Heart right ventricle (tissue), 16 donors: ENCODE results near the gene ABHD15. TPM values are rescaled to one million over a fixed set of nuclear protein-coding genes. Genes with fewer than 3 reads are reported as not detected.

ENCODE experiments used
- ATAC-seq, 8 donors: fragments of 200-7000 bp; cut with Tn5 transposase; one replicate each; pipeline ENCODE4 v1.9.1; 2020; ENCODE audit warnings: mild to moderate bottlenecking in 8 of 8, moderate library complexity in 8 of 8, moderate number of reproducible peaks in 1 of 8
- DNase-seq, 2 donors: peaks; one replicate each; pipeline ENCODE4 v3.0.0-alpha.2; 2020
- H3K27ac ChIP-seq, 10 donors: fragments of 200-600 bp; sonication (generic) in 2 of 10; one replicate each; pipeline versions ENCODE4 v1.5.0 to v1.8.0; 2020 to 2022; ENCODE audit warnings: mild to moderate bottlenecking in 3 of 10
- H3K27me3 ChIP-seq, 7 donors: fragments of 200-600 bp; one replicate each; pipeline ENCODE4 v1.8.0; 2021 to 2022; ENCODE audit warnings: mild to moderate bottlenecking in 2 of 7
- H3K36me3 ChIP-seq, 9 donors: fragments of 200-600 bp; sonication (generic) in 1 of 9; one replicate each; pipeline versions ENCODE4 v1.5.0 to v1.8.0; 2020 to 2022; ENCODE audit warnings: mild to moderate bottlenecking in 2 of 9
- H3K4me1 ChIP-seq, 9 donors: fragments of 200-600 bp; sonication (generic) in 1 of 9; one replicate each; pipeline versions ENCODE4 v1.5.0 to v1.8.0; 2020 to 2022; ENCODE audit warnings: mild to moderate bottlenecking in 4 of 9
- H3K4me3 ChIP-seq, 10 donors: fragments of 200-600 bp; sonication (generic) in 2 of 10; one replicate each; pipeline versions ENCODE4 v1.5.0 to v1.8.0; 2020 to 2022; ENCODE audit warnings: mild to moderate bottlenecking in 7 of 10, moderate library complexity in 2 of 10
- H3K9me3 ChIP-seq, 11 donors: fragments of 200-600 bp in 10 of 11; sonication (generic) in 2 of 11; one replicate each; pipeline versions ENCODE4 v1.5.0 to v1.8.0; 2013 to 2022; ENCODE audit warnings: mild to moderate bottlenecking in 2 of 11, control low read depth in 1 of 11, moderate library complexity in 1 of 11
- WGBS, 2 donors: extraction: QIAGEN DNeasy Blood & Tissue Kit; methylation state at CpG; one replicate each; pipeline ENCODE4 v1.1.7; 2013; ENCODE audit warnings: inconsistent platforms in 1 of 2; 5-methylcytosine and 5-hydroxymethylcytosine counted together
- intact Hi-C, 10 donors: fragments of 100-400 bp; cut with DNase I; formaldehyde crosslinking; loops; one replicate each; pipeline versions ENCODE4 v1.11.1 to v1.14.2; 2022
- polyA plus RNA-seq, 2 donors: library from polyadenylated mRNA; stranded (reverse); fragments of 200-250 nt; gene quantifications; one replicate each; pipeline ENCODE4 v1.2.3, GENCODE V29; 2013
- total RNA-seq, 10 donors: library from RNA; stranded (reverse); fragmentation: NEBNext Ultra II Directional in 3 of 10; extraction: Animal tissue kit (Norgen Biotek cat#: 25700) in 3 of 10; gene quantifications; one replicate each; pipeline versions ENCODE4 v1.2.1 to v1.2.4, GENCODE V29; 2021 to 2023
- TF ChIP-seq, protein P1 (sequence below), 9 donors: fragments of 200-600 bp; sonication (generic) in 2 of 9; IDR thresholded peaks; one replicate each; pipeline versions ENCODE4 v1.5.0 to v1.8.0; 2021 to 2022; ENCODE audit warnings: antibody characterized with exemption in 9 of 9, mild to moderate bottlenecking in 5 of 9, moderate library complexity in 1 of 9
- donor health status: Arrhythmogenic right ventricular cardiomyopathy.
- donor health status: ischemic (EF 13 %, LVEDD 7.1; RV severe dilation, severe dysfunction).
- donor health status: healthy with polysubstance abuse.
- donor health status: DM: no; HTN: yes; CAD: no.
- donor health status: DM: no; HTN: no; CAD: no.
- donor health status: ischemic (EF 25% LVEDD 6.9; RV normal size, moderate dysfunction).
- donor health status: ischemic (EF 25% LVEDD 5.7; RV mildly dilated, moderate dysfunction).
- donor health status: healthy.
- donor health status: DM: yes; HTN: yes; CAD: no.
- donor health status: Ischemic cardiomyopathy.
- donor health status: ischemic (EF 35%, LVEDD 5.7; RV mildly dilated, moderate dysfunction).
- donor health status: nonischemic (EF 11% LVEDD 7.7; RV severe dilation, severe dysfunction).
- donor health status: DM: yes; HTN: yes; CAD: no.
- donor health status: PGD.
- donor health status: ischemic (EF 29% LVEDD 5.4; RV normal size, mild dysfunction).
- donor health status: nonischemic (EF 23%, LVEDD 6.1; RV moderate dilation, normal function).

Gene ABHD15
- total and polyA plus RNA-seq, 12 donors = 3.5 to 9.0 (median 5.6) TPM

DNA sequence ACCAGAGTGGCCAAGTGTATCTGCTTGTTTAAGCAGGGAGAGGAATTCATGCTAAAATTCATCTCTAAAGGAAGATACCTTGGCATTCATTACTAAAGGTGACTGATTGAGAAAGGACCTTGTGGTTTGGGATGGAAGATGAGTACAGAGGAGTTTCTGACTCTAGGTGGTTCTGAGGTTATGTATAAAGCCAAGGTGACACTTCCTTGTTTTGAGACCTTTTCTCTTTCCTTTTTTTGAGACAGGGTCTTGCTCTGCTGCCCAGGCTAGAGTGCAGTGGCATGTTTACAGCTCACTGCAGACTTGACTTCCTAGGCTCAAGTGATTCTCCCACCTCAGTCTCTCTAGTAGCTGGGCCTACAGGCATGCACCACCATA lies 9.1 kb downstream of the ABHD15 start:
- DNase-seq = no peak
- H3K36me3 ChIP-seq = peaks cover 0 to 9% (median 0%) of the 10 kb centered on the region in 9 donors
- no peak overlapping the region for H3K4me3 ChIP-seq

DNA sequence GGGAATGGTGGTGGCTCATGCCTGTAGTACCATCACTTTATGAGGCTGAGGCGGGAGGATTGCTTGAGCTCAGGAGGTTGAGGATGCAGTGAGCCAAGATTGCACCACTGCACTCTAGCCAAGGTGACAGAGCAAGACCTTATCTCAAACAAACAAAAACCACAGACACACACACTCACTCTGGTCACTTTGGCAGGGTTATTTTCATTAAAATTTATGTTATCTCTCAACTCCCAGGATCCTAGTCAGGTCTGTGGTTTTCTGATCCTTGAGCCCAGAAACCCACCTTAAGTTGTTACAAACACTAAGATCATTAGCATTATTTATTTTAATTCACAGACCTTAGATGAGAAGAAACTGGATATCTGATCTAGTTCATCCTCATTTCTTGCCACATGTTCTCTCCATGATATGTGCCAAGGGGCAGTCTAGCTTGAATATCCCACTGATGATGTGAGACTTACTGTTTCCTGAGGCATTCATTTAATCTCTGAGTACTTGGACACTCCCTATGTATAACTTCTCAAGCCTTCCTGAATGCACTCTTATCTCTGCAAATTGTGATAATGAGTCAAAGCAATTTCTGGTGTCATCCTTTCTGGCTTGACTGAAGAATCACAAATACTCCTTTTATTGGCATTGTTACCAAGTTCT lies 9.6 kb downstream of the ABHD15 start:
- Histone ChIP-seq H3K36me3 (peaks cover 0 to 4% (median 0%) of the 10 kb centered on the region in 9 donors), H3K9me3 (no peaks in the 10 kb centered on the region), H3K4me3 (no peak overlapping the region), H3K27ac (no peak overlapping the region), H3K4me1 (peaks cover 0 to 28% (median 9%) of the 10 kb centered on the region in 9 donors), H3K27me3 (no peaks in the 10 kb centered on the region)
- 96 to 98% methylated on average over 1 of the region's 1 CpG for WGBS, 2 donors
- DNase-seq = no peak
- TF ChIP-seq, protein P1, sequence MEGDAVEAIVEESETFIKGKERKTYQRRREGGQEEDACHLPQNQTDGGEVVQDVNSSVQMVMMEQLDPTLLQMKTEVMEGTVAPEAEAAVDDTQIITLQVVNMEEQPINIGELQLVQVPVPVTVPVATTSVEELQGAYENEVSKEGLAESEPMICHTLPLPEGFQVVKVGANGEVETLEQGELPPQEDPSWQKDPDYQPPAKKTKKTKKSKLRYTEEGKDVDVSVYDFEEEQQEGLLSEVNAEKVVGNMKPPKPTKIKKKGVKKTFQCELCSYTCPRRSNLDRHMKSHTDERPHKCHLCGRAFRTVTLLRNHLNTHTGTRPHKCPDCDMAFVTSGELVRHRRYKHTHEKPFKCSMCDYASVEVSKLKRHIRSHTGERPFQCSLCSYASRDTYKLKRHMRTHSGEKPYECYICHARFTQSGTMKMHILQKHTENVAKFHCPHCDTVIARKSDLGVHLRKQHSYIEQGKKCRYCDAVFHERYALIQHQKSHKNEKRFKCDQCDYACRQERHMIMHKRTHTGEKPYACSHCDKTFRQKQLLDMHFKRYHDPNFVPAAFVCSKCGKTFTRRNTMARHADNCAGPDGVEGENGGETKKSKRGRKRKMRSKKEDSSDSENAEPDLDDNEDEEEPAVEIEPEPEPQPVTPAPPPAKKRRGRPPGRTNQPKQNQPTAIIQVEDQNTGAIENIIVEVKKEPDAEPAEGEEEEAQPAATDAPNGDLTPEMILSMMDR (IDR thresholded peaks at IDR 0.05) = no peak
- no peak for ATAC-seq
- intact Hi-C loops = no loop called here

More for the DNA sequence above, 9.1 kb downstream of the ABHD15 start:
- Histone ChIP-seq H3K27me3 (no peaks in the 10 kb centered on the region), H3K4me1 (peaks cover 0 to 33% (median 12%) of the 10 kb centered on the region in 9 donors), H3K27ac (no peak overlapping the region), H3K9me3 (no peaks in the 10 kb centered on the region)
- intact Hi-C loops = no loop called here
- no peak for ATAC-seq
- TF ChIP-seq, protein P1 (IDR thresholded peaks at IDR 0.05) = no peak

DNA sequence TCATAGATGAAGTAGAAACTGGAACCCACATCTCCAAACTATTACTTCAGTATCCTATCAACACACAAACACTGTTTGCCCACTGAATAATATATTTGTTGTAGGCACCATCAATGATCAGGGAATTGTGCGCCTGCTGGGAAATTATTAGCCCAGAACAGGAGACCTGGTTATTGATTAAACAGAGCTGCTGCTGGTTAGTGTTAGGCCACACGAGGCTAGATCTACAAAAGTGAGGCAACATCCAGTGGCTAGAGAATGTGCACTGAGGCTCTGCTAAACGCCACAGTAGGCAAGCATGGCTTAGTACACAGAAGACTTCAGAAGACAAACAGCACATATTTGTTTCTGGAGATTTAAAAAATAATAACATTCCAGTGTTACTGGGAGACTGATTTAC lies 11.0 kb downstream of the ABHD15 start:
- no peaks in the 10 kb centered on the region for H3K36me3 ChIP-seq
- 80 to 89% methylated on average over 3 of the region's 3 CpGs for WGBS, 2 donors
- no peaks in the 10 kb centered on the region for H3K9me3 ChIP-seq
- ATAC-seq (no peak), DNase-seq (no peak)
- H3K27me3 ChIP-seq = no peaks in the 10 kb centered on the region
- H3K4me1 ChIP-seq = peaks cover 0 to 14% (median 0%) of the 10 kb centered on the region in 9 donors
- intact Hi-C loops = no loop called here
- TF ChIP-seq, protein P1 (IDR thresholded peaks at IDR 0.05) = no peak
- H3K27ac ChIP-seq = no peak overlapping the region
- no peak overlapping the region for H3K4me3 ChIP-seq

DNA sequence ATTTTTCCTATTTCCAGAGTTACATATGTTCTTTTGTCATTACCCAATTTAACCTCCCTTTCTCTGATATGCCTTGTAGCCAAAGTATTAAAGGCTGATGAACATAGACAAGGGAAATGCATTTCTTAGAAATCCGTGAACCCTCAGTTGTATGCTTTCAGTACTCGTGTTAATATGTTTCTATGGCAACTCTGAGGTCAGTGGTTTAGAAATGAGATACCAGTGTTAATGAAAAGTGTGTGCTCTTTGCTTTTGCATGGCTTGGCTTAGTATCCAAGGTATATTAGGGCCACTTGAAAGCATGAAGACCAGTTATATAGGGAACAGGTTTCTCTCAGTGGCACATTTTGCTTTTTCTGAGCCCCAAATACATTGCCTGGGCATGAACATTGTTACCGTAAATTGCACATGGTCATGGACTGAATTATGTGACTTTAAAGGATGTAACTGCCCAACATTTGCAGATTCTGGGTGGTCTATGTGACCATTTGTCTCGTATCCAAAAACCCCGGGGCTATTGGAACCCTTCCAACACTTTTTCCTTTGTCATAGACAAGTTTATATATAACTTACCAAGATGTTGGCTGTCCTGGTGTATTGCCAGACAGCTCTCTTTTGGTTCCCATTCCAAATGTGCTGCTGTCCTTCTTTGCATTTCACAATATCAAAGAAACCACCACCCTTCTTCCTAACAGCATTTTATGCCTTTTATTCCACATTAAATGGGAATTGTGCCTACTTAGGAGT lies 17.5 kb downstream of the ABHD15 start:
- TF ChIP-seq, protein P1 (IDR thresholded peaks at IDR 0.05) = no peak
- H3K9me3 ChIP-seq = no peaks in the 10 kb centered on the region
- WGBS, 2 donors = 29 to 33% methylated on average over 5 of the region's 5 CpGs
- no peak overlapping the region for H3K27ac ChIP-seq
- intact Hi-C loops = no loop called here
- no peaks in the 10 kb centered on the region for H3K27me3 ChIP-seq
- no peak for DNase-seq
- H3K4me1 ChIP-seq = peaks cover 0 to 14% (median 5%) of the 10 kb centered on the region in 9 donors
- ATAC-seq = peak in 1 of 8 donors; percentile 33
- no peak overlapping the region for H3K4me3 ChIP-seq
- peaks cover 0 to 25% (median 7%) of the 10 kb centered on the region in 9 donors for H3K36me3 ChIP-seq
